ENCODE measurements around the gene LARP1.

The LARP1 gene

DNA sequence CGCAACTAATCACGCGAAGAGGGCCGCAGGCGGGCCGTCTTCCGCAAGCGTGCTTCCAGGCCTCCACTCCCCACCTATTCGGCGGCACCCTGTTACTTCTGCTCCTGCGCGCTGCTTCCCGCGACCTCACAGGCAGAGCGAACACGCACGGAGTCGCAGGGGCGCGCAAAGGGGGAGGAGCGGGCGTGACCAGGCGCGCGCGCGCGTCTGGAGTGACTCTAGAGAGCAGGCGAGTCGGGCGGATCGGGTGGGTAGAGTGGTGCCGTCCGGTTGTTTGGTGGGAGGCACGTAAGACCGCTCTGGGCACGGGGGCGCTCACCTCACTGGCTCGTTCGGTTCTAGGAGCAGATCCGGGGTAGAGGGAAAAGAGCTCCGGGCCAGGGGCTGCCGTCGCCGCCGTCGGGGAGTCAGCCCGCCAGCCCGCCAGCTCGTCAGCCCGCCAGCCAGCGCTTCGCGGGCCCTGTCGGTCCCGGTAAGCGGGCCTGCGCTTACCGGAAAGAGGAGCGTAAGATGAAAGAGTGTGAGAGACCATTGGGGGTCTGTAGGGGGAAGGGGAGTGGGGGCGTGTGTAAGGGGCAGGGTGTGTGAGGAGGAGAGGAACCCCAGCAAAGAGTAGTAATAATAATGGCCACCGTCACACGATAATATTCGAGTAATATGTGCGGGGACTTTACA lies 103.3 kb downstream of the LARP1 start, which contains the start of gene CNOT8:
Gene CNOT8, plus strand, starts transcription at position 331 of the 675 bp plus-strand sequence. CDS start 4,652 bp downstream, outside the sequence.
- DNase-seq (ENCODE audit: low read depth): peak; percentile 95

DNA sequence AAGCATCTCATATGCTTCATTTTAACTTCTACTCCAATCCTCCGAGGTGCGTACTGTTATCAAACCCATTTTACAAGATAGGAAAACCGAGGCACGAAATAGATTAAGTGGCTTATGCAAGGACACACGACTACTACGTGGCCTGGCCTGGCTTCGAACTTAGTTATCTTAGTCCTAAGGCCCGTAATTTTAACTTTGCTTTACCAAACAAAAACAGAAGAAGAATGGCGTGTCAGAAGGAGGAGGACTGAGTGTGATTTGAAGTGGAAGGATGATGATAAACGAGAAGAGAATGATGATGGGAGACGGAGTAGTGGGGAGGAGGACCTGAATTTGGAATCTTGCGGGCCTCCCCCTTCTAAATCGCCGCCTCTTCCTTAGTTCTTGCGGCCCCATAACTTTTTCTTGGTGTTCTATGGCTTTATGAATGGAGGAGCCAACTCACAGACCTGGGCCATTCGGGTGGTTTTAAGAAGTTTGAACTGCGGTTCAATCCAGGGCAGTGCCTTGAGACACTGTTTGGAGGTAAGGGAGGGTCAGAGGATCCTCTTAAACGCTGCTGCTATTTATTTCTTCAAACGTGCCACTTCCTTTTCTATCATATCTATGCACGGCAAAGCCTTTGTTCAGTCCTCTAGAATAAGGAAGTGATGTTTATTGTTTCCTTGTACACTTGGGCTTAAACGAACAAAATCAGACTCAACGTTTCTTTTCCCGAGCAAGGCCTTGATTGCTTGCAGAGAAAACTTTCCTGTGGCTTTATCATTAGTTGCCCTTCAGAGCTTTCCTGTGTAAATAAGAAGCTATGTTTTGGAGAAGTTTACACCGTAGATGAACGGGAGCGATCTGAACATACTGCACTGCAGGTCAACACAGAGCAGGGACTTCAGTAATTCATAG lies 104.0 kb downstream of the LARP1 start:
- no peak for DNase-seq (ENCODE audit: low read depth)

DNA sequence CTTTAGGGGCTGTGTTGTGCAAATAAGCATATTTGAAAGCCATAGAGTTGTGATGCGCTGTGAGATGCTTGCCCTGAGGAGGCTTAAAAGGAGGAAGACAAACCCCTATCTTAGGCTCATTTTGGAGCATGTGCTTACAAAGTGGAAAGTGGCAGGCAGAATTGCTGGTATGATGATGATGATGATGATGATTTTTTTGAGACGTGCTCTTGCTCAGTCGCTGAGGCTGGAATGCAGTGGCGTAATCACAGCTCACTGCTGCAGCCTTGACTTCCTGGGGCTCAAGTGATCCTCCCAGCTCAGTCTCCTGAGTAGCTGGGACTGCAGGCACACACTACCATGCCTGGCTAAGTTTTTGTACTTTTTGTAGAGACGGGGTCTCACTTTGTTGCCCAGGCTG lies 104.9 kb downstream of the LARP1 start:
- no peak for DNase-seq (ENCODE audit: low read depth)

DNA sequence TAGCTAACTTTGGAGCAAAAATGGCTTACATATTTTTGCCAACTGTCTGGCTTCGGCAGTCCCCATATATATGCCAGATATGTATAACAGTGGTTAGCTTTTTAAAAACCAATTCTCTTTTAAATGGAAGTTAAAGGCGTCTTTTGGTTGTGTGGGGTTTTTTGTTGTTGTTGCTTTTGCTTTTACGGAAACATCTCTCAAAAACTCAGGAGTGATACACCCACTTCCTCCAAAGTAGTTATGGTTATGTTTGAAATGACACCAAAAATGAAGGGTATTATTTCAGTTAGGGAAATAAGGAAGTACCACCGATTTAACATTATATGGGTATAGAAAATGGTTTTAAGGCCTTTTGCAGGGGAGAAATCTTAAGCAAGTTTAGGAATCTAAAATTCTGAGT lies 105.6 kb downstream of the LARP1 start:
- DNase-seq (ENCODE audit: low read depth): no peak

GRCh38 chr5:154861946-154862345 lies 106.8 kb downstream of the LARP1 start:
- no peak for DNase-seq (ENCODE audit: low read depth)

GRCh38 chr5:154862766-154863165 lies 107.6 kb downstream of the LARP1 start:
- no peak for DNase-seq (ENCODE audit: low read depth)

DNA sequence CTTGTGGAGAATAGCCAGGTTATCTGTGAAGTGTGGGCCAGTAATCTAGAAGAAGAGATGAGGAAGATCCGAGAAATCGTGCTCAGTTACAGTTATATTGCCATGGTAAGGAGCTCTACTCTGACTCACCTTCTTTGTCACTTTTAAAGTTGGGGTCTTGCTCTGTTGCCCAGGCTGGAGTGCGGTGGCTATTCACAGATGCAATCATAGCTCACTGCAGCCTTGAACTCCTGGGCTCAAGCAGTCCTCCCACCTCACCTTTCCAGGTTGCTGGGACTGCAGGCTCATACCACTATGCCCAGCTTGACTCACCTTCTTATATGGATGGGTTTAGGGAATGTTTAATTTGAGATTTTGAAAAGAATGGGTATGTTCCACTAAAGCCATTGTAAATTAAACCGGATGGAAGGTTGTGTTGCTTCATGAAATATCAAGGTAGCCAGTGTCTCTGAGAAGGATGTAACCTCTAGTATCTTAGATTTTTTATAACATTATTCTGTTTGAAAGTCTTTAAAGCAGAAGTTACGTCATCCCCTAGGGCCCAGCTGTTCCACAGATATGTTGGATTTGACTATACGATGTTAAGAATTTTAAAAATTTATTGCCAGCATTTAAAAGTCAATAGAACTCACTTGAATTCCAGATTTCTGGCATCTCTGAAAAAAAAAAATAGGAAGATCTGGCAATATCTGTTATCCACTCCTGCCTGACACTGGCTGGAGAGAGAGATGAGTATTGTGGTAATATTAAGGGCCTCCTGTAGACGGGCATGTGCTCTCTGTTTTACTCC lies 108.3 kb downstream of the LARP1 start:
- no peak for DNase-seq (ENCODE audit: low read depth)

- DNase-seq (ENCODE audit: low read depth): no peak
Observed at GRCh38 chr5:154865466-154866184, 110.4 kb downstream of the LARP1 start.

DNA sequence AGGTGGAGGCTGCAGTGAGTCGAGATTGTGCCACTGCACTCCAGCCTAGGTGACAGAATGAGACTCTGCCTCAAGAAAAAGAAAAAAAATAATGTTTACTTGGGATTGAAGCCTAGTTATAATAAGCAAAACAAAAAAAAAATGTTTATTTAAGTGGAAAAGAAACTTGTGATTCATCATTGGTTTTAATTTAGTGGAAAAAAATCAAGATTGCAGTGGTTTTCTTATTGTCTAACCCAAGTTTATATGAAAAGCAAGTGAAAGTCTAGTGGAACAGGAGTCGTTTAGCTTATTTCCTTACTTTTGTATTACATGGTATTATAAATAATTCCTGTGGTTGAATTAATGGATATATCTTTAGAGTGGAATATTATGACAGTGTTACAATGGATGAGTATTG lies 111.7 kb downstream of the LARP1 start:
- no peak for DNase-seq (ENCODE audit: low read depth)
